Renal cortex interstitium (tissue), 11 donors: Measurements from ENCODE around the gene VTI1A. TPM values are rescaled to one million over a fixed set of nuclear protein-coding genes. Genes with fewer than 3 reads are reported as not detected.

Source experiments
- DNase-seq, 11 donors: peaks; one replicate each; pipeline ENCODE4 v3.0.0-alpha.2; 2013; ENCODE audit warnings: low read depth in 9 of 11, low spot score in 4 of 11; ENCODE audit errors: extremely low read depth in 1 of 11
- polyA plus RNA-seq, 3 donors: library from polyadenylated mRNA; unstranded; fragments of 120-200 nt; gene quantifications; one replicate each; pipeline ENCODE4 v1.2.1, GENCODE V29; 2013; ENCODE audit not compliant: insufficient read length in 3 of 3

Gene VTI1A
- polyA plus RNA-seq, 3 donors = 19.5 to 22.2 (median 20.8) TPM

- no peak for DNase-seq
These were observed 303.6 kb downstream of the VTI1A start for GRCh38 chr10:112750427-112751167.

- no peak for DNase-seq
These were observed 304.6 kb downstream of the VTI1A start for GRCh38 chr10:112751651-112752050.

GRCh38 chr10:112752288-112752687 is 305.3 kb downstream of the VTI1A start:
- no peak for DNase-seq

GRCh38 chr10:112753961-112754411 is 307.0 kb downstream of the VTI1A start:
- peak in 1 of 11 donors; percentile 54 for DNase-seq

GRCh38 chr10:112755446-112756234 is 308.6 kb downstream of the VTI1A start:
- no peak for DNase-seq

GRCh38 chr10:112756235-112756527 is 309.2 kb downstream of the VTI1A start:
- DNase-seq = no peak

GRCh38 chr10:112758961-112759360 is 311.9 kb downstream of the VTI1A start:
- DNase-seq = no peak

GRCh38 chr10:112759496-112759895 is 312.5 kb downstream of the VTI1A start:
- DNase-seq = no peak

- DNase-seq = no peak
These were observed 314.2 kb downstream of the VTI1A start for GRCh38 chr10:112761256-112761655.

GRCh38 chr10:112763916-112764520 is 317.0 kb downstream of the VTI1A start:
- no peak for DNase-seq

GRCh38 chr10:112765717-112766235 is 318.8 kb downstream of the VTI1A start:
- DNase-seq = no peak

- DNase-seq = no peak
These were observed 319.6 kb downstream of the VTI1A start for GRCh38 chr10:112766636-112767035.

- no peak for DNase-seq
These were observed 320.1 kb downstream of the VTI1A start for GRCh38 chr10:112767156-112767555.

GRCh38 chr10:112768121-112768520 is 321.1 kb downstream of the VTI1A start:
- DNase-seq = no peak

GRCh38 chr10:112769081-112769480 is 322.1 kb downstream of the VTI1A start:
- DNase-seq = no peak

- no peak for DNase-seq
These were observed 322.8 kb downstream of the VTI1A start for GRCh38 chr10:112769611-112770370.

GRCh38 chr10:112771733-112772132 is 324.7 kb downstream of the VTI1A start:
- no peak for DNase-seq

- no peak for DNase-seq
These were observed 326.8 kb downstream of the VTI1A start for GRCh38 chr10:112773783-112774182.

- no peak for DNase-seq
These were observed 327.2 kb downstream of the VTI1A start for GRCh38 chr10:112774210-112774609.
